Transverse colon (tissue), 4 donors: ENCODE measurements around the gene MZF1.

Experiments used
- EP300 ChIP-seq: sonication (generic); formaldehyde crosslinking; IDR thresholded peaks from one replicate; pipeline ENCODE4 v1.6.1; 2017; ENCODE audit warnings: antibody characterized with exemption, low read depth
- POLR2A ChIP-seq: fragments of 450-650 bp; IDR thresholded peaks from one replicate; pipeline ENCODE4 v1.6.1; 2016; ENCODE audit warnings: antibody characterized with exemption, mild to moderate bottlenecking, moderate library complexity
- POLR2AphosphoS5 ChIP-seq, 3 donors: sonication (generic); formaldehyde crosslinking; IDR thresholded peaks; one replicate each; pipeline ENCODE4 v1.6.1; 2016; ENCODE audit warnings: antibody characterized with exemption in 3 of 3
- TF ChIP-seq, protein P1 (sequence below), 5 experiments: fragments of 200-600 bp in 3 of 5; fragments of 450-650 bp in 2 of 5; sonication (generic) in 3 of 5; IDR thresholded peaks; 1 replicate in 2 of 5; 2 replicates in 3 of 5; pipeline ENCODE4 v1.5.1; 2016 to 2017; ENCODE audit warnings: antibody characterized with exemption in 5 of 5, inconsistent platforms in 3 of 5, mild to moderate bottlenecking in 2 of 5, moderate library complexity in 1 of 5

DNA sequence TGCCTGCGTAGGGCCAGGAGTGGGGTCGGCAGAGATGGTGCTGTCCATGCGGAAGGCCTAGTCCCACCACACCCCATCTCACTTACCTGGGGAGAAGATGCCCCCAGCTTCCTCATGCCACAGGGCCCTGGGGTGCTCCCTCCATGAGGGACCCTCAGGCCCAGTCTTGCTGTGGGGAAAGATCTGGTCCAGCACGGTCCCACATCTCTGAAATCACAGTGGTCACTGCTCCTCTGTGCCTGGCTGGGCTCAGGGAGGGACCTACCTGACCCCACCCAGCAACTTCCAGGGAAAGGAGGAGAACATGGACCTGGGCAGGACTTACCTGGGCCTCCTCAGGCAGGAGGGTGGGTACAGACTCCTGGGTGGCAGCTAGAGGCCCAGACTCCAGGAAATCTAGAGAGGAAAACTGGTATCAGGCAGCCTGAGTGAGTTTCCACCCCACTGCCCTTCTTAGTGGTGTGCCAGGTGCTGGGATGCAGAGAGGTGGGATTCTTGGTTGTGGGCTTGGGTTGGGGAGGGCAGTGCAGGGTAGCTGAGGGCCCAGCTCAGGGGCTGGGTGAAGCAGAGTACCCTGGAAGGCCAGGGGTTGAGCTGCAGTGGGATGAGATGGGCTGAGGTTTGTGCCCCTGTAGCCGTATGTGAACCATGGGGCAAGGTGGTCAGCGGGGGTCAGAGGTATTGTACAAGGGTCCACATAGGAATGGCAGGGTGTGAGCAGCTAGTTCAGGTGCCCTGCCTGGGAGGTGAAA lies 3.8 kb downstream of the MZF1 start:
- TF ChIP-seq POLR2AphosphoS5 (IDR thresholded peaks at IDR 0.05) (no peak), POLR2A (no peak), EP300 (no peak)
- TF ChIP-seq, protein P1, sequence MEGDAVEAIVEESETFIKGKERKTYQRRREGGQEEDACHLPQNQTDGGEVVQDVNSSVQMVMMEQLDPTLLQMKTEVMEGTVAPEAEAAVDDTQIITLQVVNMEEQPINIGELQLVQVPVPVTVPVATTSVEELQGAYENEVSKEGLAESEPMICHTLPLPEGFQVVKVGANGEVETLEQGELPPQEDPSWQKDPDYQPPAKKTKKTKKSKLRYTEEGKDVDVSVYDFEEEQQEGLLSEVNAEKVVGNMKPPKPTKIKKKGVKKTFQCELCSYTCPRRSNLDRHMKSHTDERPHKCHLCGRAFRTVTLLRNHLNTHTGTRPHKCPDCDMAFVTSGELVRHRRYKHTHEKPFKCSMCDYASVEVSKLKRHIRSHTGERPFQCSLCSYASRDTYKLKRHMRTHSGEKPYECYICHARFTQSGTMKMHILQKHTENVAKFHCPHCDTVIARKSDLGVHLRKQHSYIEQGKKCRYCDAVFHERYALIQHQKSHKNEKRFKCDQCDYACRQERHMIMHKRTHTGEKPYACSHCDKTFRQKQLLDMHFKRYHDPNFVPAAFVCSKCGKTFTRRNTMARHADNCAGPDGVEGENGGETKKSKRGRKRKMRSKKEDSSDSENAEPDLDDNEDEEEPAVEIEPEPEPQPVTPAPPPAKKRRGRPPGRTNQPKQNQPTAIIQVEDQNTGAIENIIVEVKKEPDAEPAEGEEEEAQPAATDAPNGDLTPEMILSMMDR (IDR thresholded peaks at IDR 0.05): no peak
